HepG2 (cell line): ENCODE data around the gene SETD2.

Experiments used
- CTCF ChIP-seq: sonication (generic); formaldehyde crosslinking; IDR thresholded peaks from 2 replicates; pipeline ENCODE4 v1.5.0; 2020; ENCODE audit warnings: mild to moderate bottlenecking, missing genetic modification reagents, moderate library complexity
- E2F5 ChIP-seq: sonication (generic); formaldehyde crosslinking; conservative IDR thresholded peaks from 2 replicates; pipeline ENCODE4 v1.4.0; 2020; ENCODE audit warnings: missing genetic modification reagents
- HIC2 ChIP-seq: sonication (generic); formaldehyde crosslinking; IDR thresholded peaks from 2 replicates; pipeline ENCODE4 v1.9.0; 2022; ENCODE audit warnings: low read depth, missing genetic modification reagents
- KIAA2018 ChIP-seq: sonication (generic); formaldehyde crosslinking; IDR thresholded peaks from 2 replicates; pipeline ENCODE4 v1.5.0; 2020; ENCODE audit warnings: mild to moderate bottlenecking, missing genetic modification reagents, borderline replicate concordance
- MAFK ChIP-seq, 2 experiments: IDR thresholded peaks in 1 of 2; conservative IDR thresholded peaks in 1 of 2; 2 replicates each; pipeline ENCODE4 v1.6.1; 2011; ENCODE audit warnings: improper control_type of control experiment in 2 of 2, low read length in 2 of 2
- MLXIP ChIP-seq: sonication (generic); formaldehyde crosslinking; IDR thresholded peaks from 2 replicates; pipeline ENCODE4 v1.9.0; 2021; ENCODE audit warnings: missing genetic modification reagents, borderline replicate concordance
- PBX3 ChIP-seq: sonication (generic); formaldehyde crosslinking; IDR thresholded peaks from 2 replicates; pipeline ENCODE4 v1.8.1; 2023; ENCODE audit warnings: missing genetic modification reagents, inconsistent platforms, borderline replicate concordance
- TP53 ChIP-seq: sonication (generic); formaldehyde crosslinking; conservative IDR thresholded peaks from 2 replicates; pipeline ENCODE4 v1.4.0; 2020; ENCODE audit warnings: missing genetic modification reagents
- ZBTB26 ChIP-seq: IDR thresholded peaks from 2 replicates; pipeline ENCODE4 v1.6.1; 2016; ENCODE audit warnings: missing compliant biosample characterization, missing genetic modification reagents, borderline replicate concordance
- ZBTB34 ChIP-seq: sonication (generic); formaldehyde crosslinking; IDR thresholded peaks from 2 replicates; pipeline ENCODE4 v1.8.0; 2022; ENCODE audit warnings: mild to moderate bottlenecking, missing genetic modification reagents
- ZNF12 ChIP-seq: sonication (generic); formaldehyde crosslinking; IDR thresholded peaks from 2 replicates; pipeline ENCODE4 v1.5.0; 2020; ENCODE audit warnings: missing genetic modification reagents

GRCh38 chr3:47086071-47086470 is 77.8 kb downstream of the SETD2 start:
- TF ChIP-seq KIAA2018: no peak
- no peak for TF ChIP-seq ZNF12 (CRISPR knock-in tag)
- TF ChIP-seq MLXIP: no peak
- TF ChIP-seq CTCF (CRISPR knock-in tag): no peak
- no peak for TF ChIP-seq HIC2
- TF ChIP-seq PBX3 (CRISPR knock-in tag): no peak
- TF ChIP-seq MAFK (conservative IDR thresholded peaks at IDR 0.05 in 1 of 2, IDR thresholded peaks at IDR 0.05 in 1 of 2; ENCODE audit: low read length in 2 of 2): no peak
- TF ChIP-seq E2F5 (CRISPR knock-in tag): no peak
- TF ChIP-seq ZBTB26: no peak
- no peak for TF ChIP-seq ZBTB34
- no peak for TF ChIP-seq TP53 (CRISPR knock-in tag)
